NCI-H748 (cell line): ENCODE results near the gene ANGPTL1.

Experiments
- DNase-seq: peaks from one replicate; lab custom pipeline; 2025; ENCODE audit not compliant: unreplicated experiment; lab: John Stamatoyannopoulos, UW

The ANGPTL1 gene

GRCh38 chr1:178870944-178871343 lies at the start of gene ANGPTL1:
TSS of gene ANGPTL1 (minus strand) at chr1:178871077. CDS start at chr1:178865776, 5,301 bp downstream.
- DNase-seq: no peak

- DNase-seq: no peak
These were observed 48.7 kb upstream of the ANGPTL1 start for GRCh38 chr1:178919581-178919980.

GRCh38 chr1:178918955-178919354 lies 48.1 kb upstream of the ANGPTL1 start:
- DNase-seq: no peak

GRCh38 chr1:178918308-178918707 lies 47.4 kb upstream of the ANGPTL1 start:
- DNase-seq: no peak

- DNase-seq: no peak
These were observed 45.7 kb upstream of the ANGPTL1 start for GRCh38 chr1:178916448-178917174.

- no peak for DNase-seq
These were observed 41.7 kb upstream of the ANGPTL1 start for GRCh38 chr1:178912597-178912996.

- no peak for DNase-seq
These were observed 39.1 kb upstream of the ANGPTL1 start for GRCh38 chr1:178910023-178910422.

GRCh38 chr1:178908358-178908757 lies 37.5 kb upstream of the ANGPTL1 start:
- DNase-seq: no peak

- no peak for DNase-seq
These were observed 30.7 kb upstream of the ANGPTL1 start for GRCh38 chr1:178901482-178902125.

GRCh38 chr1:178899402-178899801 lies 28.5 kb upstream of the ANGPTL1 start:
- DNase-seq: no peak

GRCh38 chr1:178898401-178898800 lies 27.5 kb upstream of the ANGPTL1 start:
- no peak for DNase-seq

GRCh38 chr1:178895928-178896327 lies 25.1 kb upstream of the ANGPTL1 start:
- DNase-seq: no peak

- DNase-seq: no peak
These were observed 15.7 kb upstream of the ANGPTL1 start for GRCh38 chr1:178886551-178886950.

GRCh38 chr1:178885869-178886268 lies 15.0 kb upstream of the ANGPTL1 start:
- DNase-seq: no peak

GRCh38 chr1:178881950-178882349 lies 11.1 kb upstream of the ANGPTL1 start:
- no peak for DNase-seq

GRCh38 chr1:178877896-178878295 lies 7.0 kb upstream of the ANGPTL1 start:
- no peak for DNase-seq

GRCh38 chr1:178875936-178876335 lies 5.1 kb upstream of the ANGPTL1 start:
- no peak for DNase-seq

- no peak for DNase-seq
These were observed 4.1 kb upstream of the ANGPTL1 start for GRCh38 chr1:178874966-178875365.

GRCh38 chr1:178871551-178872320 lies 859 bp upstream of the ANGPTL1 start:
- no peak for DNase-seq

GRCh38 chr1:178870221-178870620 lies 656 bp downstream of the ANGPTL1 start:
- no peak for DNase-seq

- no peak for DNase-seq
These were observed 1.7 kb downstream of the ANGPTL1 start for GRCh38 chr1:178869119-178869697.

GRCh38 chr1:178868706-178869105 lies 2.2 kb downstream of the ANGPTL1 start:
- DNase-seq: no peak
